BJ (cell line): ENCODE results near the gene NR1I2. TPM values are rescaled to one million over a fixed set of nuclear protein-coding genes. Genes with fewer than 3 reads are reported as not detected.
A peak's percentile ranks its signal among the peaks of the same experiment; 100 is the strongest.

Source experiments
- CTCF ChIA-PET: fragments of 350-600 bp; formaldehyde crosslinking; extraction: SDS; loops from one replicate; lab custom pipeline; 2021; ENCODE audit warnings: antibody characterized with exemption, inconsistent platforms; lab: Yijun Ruan, JAX
- POLR2A ChIA-PET: fragments of 300-600 bp; sonication (Branson Sonifier 250); formaldehyde crosslinking; extraction: SDS; loops from one replicate; lab custom pipeline; 2021; ENCODE audit warnings: antibody characterized with exemption; lab: Charles Lee
- DNase-seq: peaks from one replicate; pipeline ENCODE4 v3.0.0-alpha.2; 2011; ENCODE audit warnings: low read depth
- H3K27me3 ChIP-seq: 2 replicates; pipeline ENCODE4 v1.6.0; 2011; ENCODE audit warnings: low read length; ENCODE audit not compliant: control insufficient read depth, insufficient read depth
- H3K36me3 ChIP-seq: 2 replicates; pipeline ENCODE4 v1.5.1; 2011; ENCODE audit warnings: low read length; ENCODE audit not compliant: control insufficient read depth, insufficient read depth
- H3K4me3 ChIP-seq: 2 replicates; pipeline ENCODE4 v1.5.1; 2011; ENCODE audit warnings: low read depth, mild to moderate bottlenecking, control low read depth, low read length
- CTCF ChIP-seq: IDR thresholded peaks from 2 replicates; pipeline ENCODE4 v1.5.1; 2011; ENCODE audit warnings: low read depth, mild to moderate bottlenecking, control low read depth, inconsistent platforms, low read length, moderate library complexity; ENCODE audit not compliant: insufficient read depth
- polyA plus RNA-seq: library from polyadenylated mRNA; depleted of rRNA; stranded (reverse); fragments of >200 nt; gene quantifications from 2 replicates; pipeline ENCODE4 v1.2.3, GENCODE V29; 2011

NR1I2 gene
- polyA plus RNA-seq, 1 experiment, result not detected

DNA sequence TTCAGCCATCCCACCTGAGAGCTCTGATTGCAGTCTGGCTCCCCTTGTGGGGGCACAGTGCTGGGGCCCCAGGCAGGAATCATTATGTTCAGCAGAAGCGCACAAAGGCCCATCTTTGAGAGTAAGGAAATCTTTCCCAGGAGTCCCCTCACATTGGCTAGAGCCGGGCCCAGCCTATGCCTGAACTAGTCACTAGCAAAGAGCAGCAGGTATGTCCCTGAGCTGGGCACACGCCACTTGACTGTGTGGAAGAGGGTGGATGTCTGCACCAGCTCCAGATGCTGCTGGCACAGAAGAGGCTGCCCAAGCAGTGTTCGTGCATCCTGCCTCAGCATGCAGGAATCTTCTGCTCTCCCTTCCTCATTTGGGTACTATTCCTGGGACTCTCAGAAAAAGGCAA lies 26.3 kb downstream of the NR1I2 start:
- TF ChIP-seq CTCF, result no peak
- no peak for DNase-seq
- Histone ChIP-seq H3K27me3 (peaks cover 11% of the 10 kb centered on the region), H3K4me3 (no peak overlapping the region), H3K36me3 (no peaks in the 10 kb centered on the region)
- ChIA-PET CTCF (no interaction called here), POLR2A (no interaction called here)

GRCh38 chr3:119808843-119809242 lies 26.9 kb downstream of the NR1I2 start:
- ChIA-PET POLR2A (no interaction called here), CTCF (no interaction called here)
- Histone ChIP-seq H3K4me3 (no peak overlapping the region), H3K36me3 (no peaks in the 10 kb centered on the region), H3K27me3 (peaks cover 11% of the 10 kb centered on the region)
- no peak for TF ChIP-seq CTCF
- no peak for DNase-seq

- peak overlapping the region; percentile 43 for H3K4me3 ChIP-seq
- TF ChIP-seq CTCF, result no peak
- ChIA-PET CTCF (no interaction called here), POLR2A (no interaction called here)
- no peaks in the 10 kb centered on the region for H3K36me3 ChIP-seq
- DNase-seq, result no peak
- H3K27me3 ChIP-seq, result peaks cover 11% of the 10 kb centered on the region
Observed at GRCh38 chr3:119809249-119810017, 27.5 kb downstream of the NR1I2 start.

- H3K27me3 ChIP-seq, result peaks cover 13% of the 10 kb centered on the region
- H3K36me3 ChIP-seq, result no peaks in the 10 kb centered on the region
- H3K4me3 ChIP-seq, result peak overlapping the region; percentile 43
- DNase-seq, result no peak
- CTCF ChIA-PET, result interaction anchor here (0.9 kb wide), 1 partner anchor 10 kb away, joined by 3 read pairs; no protein-coding TSS in a partner anchor
- POLR2A ChIA-PET, result no interaction called here
- TF ChIP-seq CTCF, result peak; percentile 47
Observed at GRCh38 chr3:119810018-119810435, 28.1 kb downstream of the NR1I2 start.

GRCh38 chr3:119812491-119813058 lies 30.7 kb downstream of the NR1I2 start:
- H3K4me3 ChIP-seq, result no peak overlapping the region
- H3K27me3 ChIP-seq, result peaks cover 11% of the 10 kb centered on the region
- no peak for TF ChIP-seq CTCF
- H3K36me3 ChIP-seq, result no peaks in the 10 kb centered on the region
- DNase-seq, result no peak
- ChIA-PET CTCF (interaction anchor here (1.1 kb wide), 1 partner anchor 9 kb away, joined by 3 read pairs; no protein-coding TSS in a partner anchor), POLR2A (no interaction called here)
